ENCODE measurements around the gene TNIK.
"Not testable (repeated sequence)": the region's sequence is repeated elsewhere in the genome, so short reads cannot be mapped to it uniquely, and the experiment has no call there.

TNIK gene

GRCh38 chr3:171379281-171379680, 80.9 kb downstream of the TNIK start:
- no peaks in the 10 kb centered on the region for H3K9me3 Mint-ChIP-seq
- no peaks in the 10 kb centered on the region for H3K27me3 Mint-ChIP-seq
- no peak overlapping the region for H3K27ac Mint-ChIP-seq
- H3K4me3 Mint-ChIP-seq: no peak overlapping the region
- no peaks in the 10 kb centered on the region for H3K36me3 Mint-ChIP-seq
- H3K4me1 Mint-ChIP-seq: peaks cover 61% of the 10 kb centered on the region

DNA sequence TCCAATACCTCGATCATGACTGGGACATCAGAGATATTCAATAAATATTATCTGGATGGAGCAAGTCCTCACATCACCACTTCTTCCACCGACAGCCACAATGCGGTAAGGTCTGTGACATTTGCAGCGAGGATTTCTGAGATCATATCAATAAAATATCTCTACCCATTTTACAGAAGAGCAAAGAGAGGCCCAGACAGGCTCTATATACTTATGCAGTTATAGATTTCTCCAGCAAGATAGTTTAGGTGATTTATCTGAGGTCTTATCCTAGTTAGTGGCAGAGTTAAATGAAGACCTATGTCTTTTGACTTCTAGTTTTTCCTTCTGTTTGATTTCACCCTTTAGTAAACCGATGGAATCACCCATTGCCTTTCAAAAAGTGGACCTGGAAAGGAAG, 81.6 kb downstream of the TNIK start:
- no peak overlapping the region for H3K4me3 Mint-ChIP-seq
- no peaks in the 10 kb centered on the region for H3K9me3 Mint-ChIP-seq
- no peaks in the 10 kb centered on the region for H3K36me3 Mint-ChIP-seq
- peaks cover 54% of the 10 kb centered on the region for H3K4me1 Mint-ChIP-seq
- no peak overlapping the region for H3K27ac Mint-ChIP-seq
- no peaks in the 10 kb centered on the region for H3K27me3 Mint-ChIP-seq

- H3K9me3 Mint-ChIP-seq: no peaks in the 10 kb centered on the region
- H3K27ac Mint-ChIP-seq: no peak overlapping the region
- H3K27me3 Mint-ChIP-seq: no peaks in the 10 kb centered on the region
- H3K4me1 Mint-ChIP-seq: peaks cover 47% of the 10 kb centered on the region
- no peaks in the 10 kb centered on the region for H3K36me3 Mint-ChIP-seq
- no peak overlapping the region for H3K4me3 Mint-ChIP-seq
Observed at GRCh38 chr3:171377859-171378258, 82.3 kb downstream of the TNIK start.

DNA sequence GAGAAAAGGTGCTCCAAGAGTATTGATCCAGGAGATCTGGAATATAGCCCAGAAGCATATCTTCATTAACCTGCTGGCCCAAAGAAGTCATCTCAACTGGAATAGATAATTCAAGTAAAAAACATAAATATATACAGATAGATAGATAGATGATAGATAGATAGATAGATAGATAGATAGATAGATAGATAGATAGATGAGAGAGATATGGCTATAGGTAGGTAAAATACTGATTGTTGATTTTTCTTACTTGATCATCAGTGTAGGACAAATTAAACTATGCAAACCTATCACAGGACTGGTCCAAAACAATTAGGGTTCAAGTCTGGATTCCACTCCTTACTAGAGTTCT, 83.6 kb downstream of the TNIK start:
- Mint-ChIP-seq H3K4me1 (peaks cover 44% of the 10 kb centered on the region), H3K27ac (no peak overlapping the region), H3K4me3 (no peak overlapping the region), H3K27me3 (no peaks in the 10 kb centered on the region), H3K9me3 (no peaks in the 10 kb centered on the region), H3K36me3 (no peaks in the 10 kb centered on the region)

- no peak overlapping the region for H3K4me3 Mint-ChIP-seq
- H3K27me3 Mint-ChIP-seq: no peaks in the 10 kb centered on the region
- H3K27ac Mint-ChIP-seq: peak overlapping the region; percentile 43
- H3K4me1 Mint-ChIP-seq: peaks cover 37% of the 10 kb centered on the region
- H3K9me3 Mint-ChIP-seq: no peaks in the 10 kb centered on the region
- no peaks in the 10 kb centered on the region for H3K36me3 Mint-ChIP-seq
Observed at GRCh38 chr3:171375666-171376595, 84.3 kb downstream of the TNIK start.

DNA sequence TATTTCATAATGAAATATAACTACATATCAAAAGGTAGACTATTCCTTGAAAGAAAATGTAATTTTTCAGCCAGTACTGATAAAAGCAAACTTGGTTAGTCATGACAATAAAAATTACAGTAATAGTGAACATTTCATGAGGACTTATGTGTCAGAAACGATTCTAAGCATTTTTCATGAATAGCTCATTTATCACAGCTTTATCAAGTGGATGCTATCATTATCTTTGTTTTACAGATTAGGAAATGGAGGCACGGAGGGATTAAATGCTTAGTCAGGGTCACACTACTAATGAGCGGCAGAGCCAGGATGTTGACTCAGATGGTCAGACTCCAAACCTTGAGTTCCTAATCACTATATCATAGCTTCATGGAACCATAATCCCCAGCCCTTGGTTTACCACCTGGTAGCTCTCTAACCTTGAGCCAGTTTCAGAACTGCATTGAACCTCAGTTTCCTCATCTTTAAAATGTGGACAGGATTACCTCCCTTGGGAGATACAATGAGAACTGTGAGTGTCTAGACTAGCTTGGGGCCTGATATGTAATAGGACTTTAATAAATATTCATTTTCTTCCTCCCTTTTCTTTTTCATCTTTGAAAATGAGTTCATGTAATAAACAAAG, 85.4 kb downstream of the TNIK start:
- H3K4me3 Mint-ChIP-seq: peak overlapping the region; percentile 37
- peak overlapping the region; percentile 51 for H3K27ac Mint-ChIP-seq
- H3K9me3 Mint-ChIP-seq: no peaks in the 10 kb centered on the region
- H3K27me3 Mint-ChIP-seq: no peaks in the 10 kb centered on the region
- H3K36me3 Mint-ChIP-seq: peaks cover 5% of the 10 kb centered on the region
- peaks cover 34% of the 10 kb centered on the region for H3K4me1 Mint-ChIP-seq

DNA sequence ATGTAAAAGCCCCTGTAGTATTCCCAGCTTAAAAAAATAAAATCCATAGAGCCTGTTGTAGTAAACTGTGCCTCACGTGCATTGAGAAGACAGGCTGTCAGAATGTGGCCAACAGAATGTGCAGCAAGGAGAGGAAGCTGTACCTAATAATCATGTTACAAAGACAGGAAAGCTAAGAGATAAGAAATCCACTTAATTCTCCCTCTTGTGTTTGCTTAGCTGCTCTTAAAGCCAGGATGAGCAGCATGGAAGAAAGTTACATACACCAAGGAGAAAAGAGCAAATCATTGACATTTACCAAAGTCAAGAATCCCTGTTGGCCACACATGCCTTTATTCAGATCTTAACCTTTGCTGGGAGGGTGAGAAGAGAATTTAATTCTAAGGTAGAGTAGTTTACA, 85.9 kb downstream of the TNIK start:
- Mint-ChIP-seq H3K36me3 (peaks cover 9% of the 10 kb centered on the region), H3K4me3 (no peak overlapping the region), H3K27ac (no peak overlapping the region), H3K9me3 (no peaks in the 10 kb centered on the region), H3K4me1 (peaks cover 35% of the 10 kb centered on the region), H3K27me3 (no peaks in the 10 kb centered on the region)

DNA sequence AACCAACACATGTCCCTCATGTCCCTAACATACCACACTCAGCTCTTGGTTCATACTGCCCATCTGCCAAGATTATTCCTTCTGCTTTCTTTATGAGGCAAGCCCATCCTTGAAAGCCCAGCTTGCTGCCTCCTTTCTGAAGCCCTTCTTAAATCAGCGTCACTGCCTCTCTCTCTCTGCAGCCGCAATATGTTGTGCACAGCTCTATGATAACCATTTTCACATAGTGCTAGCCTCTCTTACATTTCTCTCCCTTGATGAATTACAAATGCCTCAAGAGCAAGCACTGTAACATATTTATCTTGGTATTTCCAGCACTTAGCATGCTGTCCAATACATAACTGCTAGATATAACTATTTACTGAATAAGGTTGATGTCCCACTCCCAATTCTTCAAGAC, 86.5 kb downstream of the TNIK start:
- Mint-ChIP-seq H3K4me1 (peaks cover 35% of the 10 kb centered on the region), H3K27me3 (no peaks in the 10 kb centered on the region), H3K36me3 (peaks cover 12% of the 10 kb centered on the region), H3K27ac (no peak overlapping the region), H3K4me3 (no peak overlapping the region), H3K9me3 (no peaks in the 10 kb centered on the region)

DNA sequence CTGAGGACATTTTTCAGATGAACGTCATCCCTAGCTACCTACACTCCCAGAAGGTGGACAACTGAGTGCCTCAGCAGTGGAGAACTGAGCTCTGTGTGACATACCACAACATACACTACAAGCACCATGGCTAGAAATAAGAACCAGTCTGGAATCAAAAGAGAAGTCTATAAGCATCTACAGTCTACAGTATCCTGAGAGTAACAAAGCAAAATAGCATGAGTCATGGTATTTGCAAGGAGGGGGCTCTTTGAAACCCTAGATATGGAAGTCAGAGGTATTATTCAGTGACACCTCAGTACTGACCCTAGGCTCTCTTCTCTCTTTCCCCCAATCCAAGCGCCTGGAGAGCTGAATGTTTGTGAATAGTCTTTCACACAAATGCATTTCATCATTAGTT, 87.5 kb downstream of the TNIK start:
- Mint-ChIP-seq H3K27me3 (no peaks in the 10 kb centered on the region), H3K27ac (no peak overlapping the region), H3K9me3 (no peaks in the 10 kb centered on the region), H3K4me1 (peaks cover 32% of the 10 kb centered on the region), H3K36me3 (peaks cover 16% of the 10 kb centered on the region), H3K4me3 (no peak overlapping the region)

- Mint-ChIP-seq H3K9me3 (no peaks in the 10 kb centered on the region), H3K4me1 (peaks cover 28% of the 10 kb centered on the region), H3K27ac (no peak overlapping the region), H3K27me3 (no peaks in the 10 kb centered on the region), H3K4me3 (no peak overlapping the region), H3K36me3 (peaks cover 19% of the 10 kb centered on the region)
Observed at GRCh38 chr3:171371354-171371753, 88.9 kb downstream of the TNIK start.

DNA sequence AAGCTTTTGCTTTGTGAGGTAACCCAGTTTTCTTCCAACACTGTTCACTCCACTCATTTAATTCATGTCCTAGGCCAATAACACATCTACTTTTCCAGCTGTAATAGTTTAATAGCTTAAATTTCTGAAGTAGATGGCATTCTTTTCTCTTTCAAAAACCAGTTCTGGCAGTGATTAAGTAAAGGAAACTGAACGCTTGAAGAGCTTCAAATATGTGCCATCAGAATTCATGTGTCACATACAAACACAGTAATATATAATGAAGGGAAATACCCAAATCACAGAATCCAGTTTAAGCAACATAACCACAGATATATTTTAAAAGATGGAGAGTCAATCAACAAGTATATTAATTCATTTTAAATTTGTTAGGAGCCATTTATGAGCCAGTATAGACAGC, 91.0 kb downstream of the TNIK start:
- Mint-ChIP-seq H3K27me3 (no peaks in the 10 kb centered on the region), H3K4me1 (peaks cover 43% of the 10 kb centered on the region), H3K27ac (no peak overlapping the region), H3K4me3 (no peak overlapping the region), H3K36me3 (peaks cover 22% of the 10 kb centered on the region), H3K9me3 (no peaks in the 10 kb centered on the region)

- not testable (repeated sequence) for H3K27ac Mint-ChIP-seq, H3K27me3 Mint-ChIP-seq, H3K4me3 Mint-ChIP-seq, H3K9me3 Mint-ChIP-seq
- H3K4me1 Mint-ChIP-seq: peaks cover 65% of the 10 kb centered on the region
- H3K36me3 Mint-ChIP-seq: peaks cover 24% of the 10 kb centered on the region
Observed at GRCh38 chr3:171366738-171367137, 93.5 kb downstream of the TNIK start.

DNA sequence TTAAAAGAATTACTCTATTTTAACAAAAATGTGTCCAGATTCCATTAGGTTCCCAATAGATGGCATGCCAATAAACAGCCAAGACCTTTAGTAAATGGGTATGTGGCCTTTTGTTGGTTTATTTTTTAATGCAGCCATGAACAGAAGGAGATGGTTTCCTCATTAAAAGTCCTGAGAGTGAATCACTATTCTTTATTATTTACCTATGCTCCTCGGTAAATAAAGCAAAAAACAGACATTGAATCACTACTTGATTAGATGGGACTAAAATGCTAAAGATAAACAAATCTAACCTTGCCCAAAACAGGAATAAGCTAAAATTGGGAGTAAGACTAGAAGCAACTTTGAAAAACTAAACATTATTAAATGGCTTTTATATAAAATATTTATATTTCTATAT, 94.2 kb downstream of the TNIK start:
- Mint-ChIP-seq H3K4me3 (no peak overlapping the region), H3K27me3 (no peaks in the 10 kb centered on the region), H3K4me1 (peaks cover 72% of the 10 kb centered on the region), H3K36me3 (peaks cover 24% of the 10 kb centered on the region), H3K9me3 (no peaks in the 10 kb centered on the region), H3K27ac (no peak overlapping the region)

DNA sequence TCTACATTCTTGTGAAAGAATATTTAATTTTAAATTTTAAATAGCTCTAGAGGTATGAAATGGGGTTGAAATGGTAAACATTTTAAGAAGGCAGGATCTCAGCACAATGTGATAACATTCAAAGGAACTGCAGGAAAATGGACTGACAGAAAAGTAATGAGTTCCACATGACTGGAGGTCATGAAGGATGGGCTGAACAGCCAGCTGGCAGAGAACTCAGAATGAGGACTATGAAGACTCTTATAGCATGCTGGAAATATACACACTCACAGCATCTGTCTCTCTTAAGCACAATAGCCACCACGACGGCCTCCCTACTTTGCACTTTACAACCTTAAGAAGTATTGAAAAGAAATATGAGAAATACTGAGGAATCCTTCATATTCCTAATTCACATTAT, 94.7 kb downstream of the TNIK start:
- H3K9me3 Mint-ChIP-seq: no peaks in the 10 kb centered on the region
- peaks cover 76% of the 10 kb centered on the region for H3K4me1 Mint-ChIP-seq
- H3K4me3 Mint-ChIP-seq: no peak overlapping the region
- no peaks in the 10 kb centered on the region for H3K27me3 Mint-ChIP-seq
- peaks cover 24% of the 10 kb centered on the region for H3K36me3 Mint-ChIP-seq
- no peak overlapping the region for H3K27ac Mint-ChIP-seq

DNA sequence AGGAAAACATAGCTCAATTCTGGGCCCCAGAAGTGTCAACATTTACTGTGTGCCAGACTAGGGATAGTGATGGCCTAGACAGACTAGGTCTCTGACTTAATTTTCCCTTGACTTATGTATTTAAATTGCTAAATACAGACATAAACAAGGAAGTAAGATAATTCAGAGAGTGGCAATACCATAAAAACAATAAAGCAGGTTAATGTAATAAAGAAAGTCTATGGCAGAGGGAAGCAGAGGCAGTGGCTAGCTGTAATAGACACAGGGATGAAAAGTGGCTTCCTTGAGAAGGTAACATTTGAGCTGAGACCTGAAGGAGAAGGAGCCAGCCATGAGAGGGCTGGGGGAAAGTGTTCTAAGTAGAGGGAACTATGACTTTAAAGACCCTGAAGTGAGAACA, 95.7 kb downstream of the TNIK start:
- H3K27ac Mint-ChIP-seq: peak overlapping the region; percentile 57
- no peaks in the 10 kb centered on the region for H3K27me3 Mint-ChIP-seq
- peaks cover 17% of the 10 kb centered on the region for H3K36me3 Mint-ChIP-seq
- H3K9me3 Mint-ChIP-seq: no peaks in the 10 kb centered on the region
- H3K4me1 Mint-ChIP-seq: peaks cover 74% of the 10 kb centered on the region
- no peak overlapping the region for H3K4me3 Mint-ChIP-seq

DNA sequence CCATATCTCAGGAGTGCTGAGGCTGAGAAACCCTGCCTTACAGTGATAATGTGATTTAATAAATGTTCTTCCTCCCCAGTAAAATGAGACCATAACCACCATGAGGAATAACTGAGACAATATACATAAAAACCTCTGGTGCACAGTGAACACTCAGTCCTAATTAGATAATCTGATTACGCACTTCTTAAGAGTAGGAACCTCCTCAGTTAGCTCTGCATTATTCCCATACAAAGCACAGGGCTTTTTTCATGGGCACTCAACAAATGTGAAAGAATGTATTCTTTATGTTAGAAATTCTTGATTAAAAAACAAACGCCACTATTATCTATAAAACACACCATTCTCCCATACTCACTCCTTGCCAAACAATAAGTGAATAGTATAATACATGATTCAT, 97.0 kb downstream of the TNIK start:
- Mint-ChIP-seq H3K27me3 (no peaks in the 10 kb centered on the region), H3K27ac (no peak overlapping the region), H3K4me3 (no peak overlapping the region), H3K36me3 (peaks cover 15% of the 10 kb centered on the region), H3K9me3 (no peaks in the 10 kb centered on the region), H3K4me1 (peaks cover 81% of the 10 kb centered on the region)

All from activated naive CD4-positive, alpha-beta T cell treated with anti-CD3 and anti-CD28 coated beads, Interleukin-2, amount 50 U/mL, for 24 hours (primary cell).